Smooth muscle cell of the coronary artery (primary cell): Measurements from ENCODE around the gene XK. TPM values are rescaled to one million over a fixed set of nuclear protein-coding genes. Genes with fewer than 3 reads are reported as not detected.

Source experiments
- total RNA-seq: library from RNA; depleted of rRNA; stranded (reverse); fragments of >200 nt; gene quantifications from 2 replicates; pipeline ENCODE4 v1.2.3, GENCODE V29; 2014; ENCODE audit warnings: low replicate concordance

The XK gene, protein sequence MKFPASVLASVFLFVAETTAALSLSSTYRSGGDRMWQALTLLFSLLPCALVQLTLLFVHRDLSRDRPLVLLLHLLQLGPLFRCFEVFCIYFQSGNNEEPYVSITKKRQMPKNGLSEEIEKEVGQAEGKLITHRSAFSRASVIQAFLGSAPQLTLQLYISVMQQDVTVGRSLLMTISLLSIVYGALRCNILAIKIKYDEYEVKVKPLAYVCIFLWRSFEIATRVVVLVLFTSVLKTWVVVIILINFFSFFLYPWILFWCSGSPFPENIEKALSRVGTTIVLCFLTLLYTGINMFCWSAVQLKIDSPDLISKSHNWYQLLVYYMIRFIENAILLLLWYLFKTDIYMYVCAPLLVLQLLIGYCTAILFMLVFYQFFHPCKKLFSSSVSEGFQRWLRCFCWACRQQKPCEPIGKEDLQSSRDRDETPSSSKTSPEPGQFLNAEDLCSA
- total RNA-seq = 0.15 TPM in 1 of 2 replicates, not detected in the other

DNA sequence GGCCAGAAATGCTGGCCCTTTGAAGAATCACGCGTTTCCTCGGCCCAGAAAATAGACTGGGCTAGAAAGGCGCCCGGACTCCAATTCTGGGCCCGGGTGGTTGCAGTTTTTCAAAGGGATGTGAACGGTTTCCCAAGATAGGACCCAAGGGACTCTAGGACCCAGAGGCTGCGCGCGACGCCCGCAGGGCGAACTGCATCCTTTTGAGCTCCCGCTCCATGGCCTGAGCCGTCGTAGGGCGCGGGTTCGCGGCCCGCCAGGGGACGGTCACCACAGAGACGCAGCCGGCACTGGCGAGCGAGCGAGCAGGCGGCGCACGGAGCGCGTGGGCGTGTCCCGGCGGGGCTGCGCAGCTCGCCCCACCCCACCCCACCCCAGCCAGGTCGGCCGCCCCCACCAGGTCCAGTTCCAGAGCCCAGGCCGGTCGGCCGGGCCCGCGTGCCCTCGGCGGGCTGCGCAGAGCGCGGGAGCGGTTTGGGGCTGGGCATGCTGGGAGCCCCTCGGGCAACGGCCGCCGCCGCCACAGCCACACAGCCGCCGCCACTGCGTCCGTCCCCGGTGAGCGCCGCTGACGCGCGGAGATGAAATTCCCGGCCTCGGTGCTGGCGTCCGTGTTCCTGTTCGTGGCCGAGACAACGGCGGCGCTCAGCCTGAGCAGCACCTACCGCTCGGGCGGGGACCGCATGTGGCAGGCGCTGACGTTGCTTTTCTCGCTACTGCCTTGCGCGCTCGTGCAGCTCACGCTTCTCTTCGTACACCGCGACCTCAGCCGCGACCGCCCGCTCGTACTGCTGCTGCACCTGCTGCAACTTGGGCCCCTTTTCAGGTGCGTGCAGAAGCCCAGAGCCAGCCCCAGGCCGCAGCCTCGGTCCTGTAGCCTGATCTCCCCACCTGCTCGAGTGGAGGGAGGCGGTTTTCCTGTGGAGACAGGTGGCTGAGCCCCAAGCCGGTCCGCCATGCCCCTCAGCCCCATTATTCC lies at the start of gene XK:
Gene XK, plus strand, starts transcription at position 411 of the 979 bp plus-strand sequence. Its CDS starts 171 bp downstream, at position 582.

DNA sequence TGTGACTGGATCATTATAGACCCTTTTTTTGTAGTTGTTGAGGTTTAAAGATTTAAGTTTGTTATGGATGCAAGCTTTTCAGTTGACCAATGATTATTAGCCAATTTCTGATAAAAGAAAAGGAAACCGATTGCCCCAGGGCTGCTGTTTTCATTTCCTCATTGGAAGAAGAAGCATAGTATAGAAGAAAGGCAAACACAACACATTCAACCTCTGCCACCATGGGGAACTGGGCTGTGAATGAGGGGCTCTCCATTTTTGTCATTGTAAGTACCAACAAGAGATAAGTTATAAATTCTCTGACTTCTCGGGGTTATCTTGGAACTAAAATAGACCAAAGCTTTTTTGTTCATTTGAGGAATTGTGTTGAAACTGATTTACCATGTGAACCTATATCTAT lies 94.3 kb downstream of the XK start, which contains the start of gene CYBB:
Gene CYBB, plus strand, starts transcription at position 203 of the 400 bp plus-strand sequence. Its CDS starts 19 bp downstream, at position 222.

Other genes starting within 250 kb of the XK start
- 0.08 TPM in 1 of 2 replicates, not detected in the other for gene LANCL3, start 114.1 kb upstream of the XK start, total RNA-seq
- gene CYBB, start 94.3 kb downstream of the XK start, total RNA-seq = not detected in 2 replicates
- gene DYNLT3, start 161.8 kb downstream of the XK start, total RNA-seq = 45.9 and 52.1 TPM in 2 replicates